ENCODE results near the gene SMYD3. TPM values are rescaled to one million over a fixed set of nuclear protein-coding genes. Genes with fewer than 3 reads are reported as not detected.

The SMYD3 gene
- total RNA-seq, 1 donor from 2014 or later = 35.4 TPM

- peaks cover 2% of the 10 kb centered on the region for H3K27me3 Mint-ChIP-seq (ENCODE audit: unreplicated experiment)
- no peak overlapping the region for H3K4me3 Mint-ChIP-seq (ENCODE audit: unreplicated experiment)
- DNase-seq (ENCODE audit: low spot score) = no peak
- H3K4me1 Mint-ChIP-seq (ENCODE audit: unreplicated experiment) = peaks cover 13% of the 10 kb centered on the region
- no peak for TF ChIP-seq CTCF (IDR thresholded peaks at IDR 0.05; ENCODE audit: unreplicated experiment)
- peaks cover 12% of the 10 kb centered on the region for H3K36me3 Mint-ChIP-seq (ENCODE audit: low read depth, unreplicated experiment)
- H3K27ac Mint-ChIP-seq (ENCODE audit: unreplicated experiment) = no peak overlapping the region
- no peaks in the 10 kb centered on the region for H3K9me3 Mint-ChIP-seq (ENCODE audit: unreplicated experiment)
Observed at GRCh38 chr1:245853291-245853690, 653.8 kb downstream of the SMYD3 start.

GRCh38 chr1:245843101-245843500 lies 664.0 kb downstream of the SMYD3 start:
- no peak overlapping the region for H3K27ac Mint-ChIP-seq (ENCODE audit: unreplicated experiment)
- H3K27me3 Mint-ChIP-seq (ENCODE audit: unreplicated experiment) = no peaks in the 10 kb centered on the region
- no peak overlapping the region for H3K4me3 Mint-ChIP-seq (ENCODE audit: unreplicated experiment)
- TF ChIP-seq CTCF (IDR thresholded peaks at IDR 0.05; ENCODE audit: unreplicated experiment) = no peak
- no peak for DNase-seq (ENCODE audit: low spot score)
- H3K36me3 Mint-ChIP-seq (ENCODE audit: low read depth, unreplicated experiment) = peaks cover 3% of the 10 kb centered on the region
- H3K9me3 Mint-ChIP-seq (ENCODE audit: unreplicated experiment) = no peaks in the 10 kb centered on the region
- H3K4me1 Mint-ChIP-seq (ENCODE audit: unreplicated experiment) = peaks cover 8% of the 10 kb centered on the region

- Mint-ChIP-seq H3K27ac (ENCODE audit: unreplicated experiment) (no peak overlapping the region), H3K36me3 (ENCODE audit: low read depth, unreplicated experiment) (peaks cover 3% of the 10 kb centered on the region), H3K27me3 (ENCODE audit: unreplicated experiment) (no peaks in the 10 kb centered on the region), H3K4me3 (ENCODE audit: unreplicated experiment) (no peak overlapping the region), H3K4me1 (ENCODE audit: unreplicated experiment) (peaks cover 8% of the 10 kb centered on the region), H3K9me3 (ENCODE audit: unreplicated experiment) (no peaks in the 10 kb centered on the region)
- no peak for DNase-seq (ENCODE audit: low spot score)
- TF ChIP-seq CTCF (IDR thresholded peaks at IDR 0.05; ENCODE audit: unreplicated experiment) = no peak
Observed at GRCh38 chr1:245842106-245842505, 665.0 kb downstream of the SMYD3 start.

GRCh38 chr1:245840971-245841370 lies 666.1 kb downstream of the SMYD3 start:
- H3K27ac Mint-ChIP-seq (ENCODE audit: unreplicated experiment) = no peak overlapping the region
- no peaks in the 10 kb centered on the region for H3K27me3 Mint-ChIP-seq (ENCODE audit: unreplicated experiment)
- peaks cover 8% of the 10 kb centered on the region for H3K4me1 Mint-ChIP-seq (ENCODE audit: unreplicated experiment)
- H3K36me3 Mint-ChIP-seq (ENCODE audit: low read depth, unreplicated experiment) = peaks cover 2% of the 10 kb centered on the region
- no peaks in the 10 kb centered on the region for H3K9me3 Mint-ChIP-seq (ENCODE audit: unreplicated experiment)
- DNase-seq (ENCODE audit: low spot score) = no peak
- no peak for TF ChIP-seq CTCF (IDR thresholded peaks at IDR 0.05; ENCODE audit: unreplicated experiment)
- H3K4me3 Mint-ChIP-seq (ENCODE audit: unreplicated experiment) = no peak overlapping the region

- Mint-ChIP-seq H3K4me1 (ENCODE audit: unreplicated experiment) (peaks cover 5% of the 10 kb centered on the region), H3K9me3 (ENCODE audit: unreplicated experiment) (no peaks in the 10 kb centered on the region), H3K27me3 (ENCODE audit: unreplicated experiment) (no peaks in the 10 kb centered on the region), H3K27ac (ENCODE audit: unreplicated experiment) (no peak overlapping the region), H3K36me3 (ENCODE audit: low read depth, unreplicated experiment) (no peaks in the 10 kb centered on the region), H3K4me3 (ENCODE audit: unreplicated experiment) (no peak overlapping the region)
- no peak for TF ChIP-seq CTCF (IDR thresholded peaks at IDR 0.05; ENCODE audit: unreplicated experiment)
- DNase-seq (ENCODE audit: low spot score) = no peak
Observed at GRCh38 chr1:245837718-245838117, 669.4 kb downstream of the SMYD3 start.

Data from endothelial cell (in vitro differentiated cells).